ENCODE results near the gene MDH1B. TPM values are rescaled to one million over a fixed set of nuclear protein-coding genes. Genes with fewer than 3 reads are reported as not detected.
A peak's percentile ranks its signal among the peaks of the same experiment; 100 is the strongest.

The MDH1B gene
- total RNA-seq, 1 experiment from 2014 or later: 0.85 TPM

GRCh38 chr2:206774871-206775270 is 9.7 kb upstream of the MDH1B start:
- TF ChIP-seq REST (IDR thresholded peaks at IDR 0.05; ENCODE audit: insufficient read depth in 1 of 2, low read depth in 2 of 2, low read length in 1 of 2) (no peak), POLR2AphosphoS5 (IDR thresholded peaks at IDR 0.05; ENCODE audit: low read depth, low read length) (no peak), SIN3A (IDR thresholded peaks at IDR 0.05; ENCODE audit: borderline replicate concordance, insufficient read depth, low read depth, low read length) (no peak), CTCF (IDR thresholded peaks at IDR 0.05) (no peak), TCF7L2 (IDR thresholded peaks at IDR 0.05; ENCODE audit: low read depth, low read length) (no peak)
- ATAC-seq (no peak), DNase-seq (ENCODE audit: low read depth, low spot score) (no peak)
- POLR2A ChIA-PET: no interaction called here
- Histone ChIP-seq H3K4me3 (ENCODE audit: low read depth in 2 of 2, low read length in 2 of 2) (no peak overlapping the region), H3K4me1 (ENCODE audit: control insufficient read depth, insufficient read depth, low read length) (no peaks in the 10 kb centered on the region), H3K27ac (ENCODE audit: low read length) (no peak overlapping the region), H3K9me3 (ENCODE audit: control insufficient read depth, insufficient read depth, low read depth, low read length) (peaks cover 9% of the 10 kb centered on the region; the same call in 1 of the 2 replicates), H3K27me3 (ENCODE audit: control insufficient read depth, insufficient read depth, low read length) (no peaks in the 10 kb centered on the region), H3K36me3 (ENCODE audit: control insufficient read depth, insufficient read depth, low read length) (peaks cover 22% of the 10 kb centered on the region)
- no TSS peak for BruUV-seq (replicated peaks)
- intact Hi-C loops (cut with micrococcal nuclease; ENCODE audit: unreplicated experiment) (no loop called here), in situ Hi-C loops (cut with HindIII; ENCODE audit: low pct_unique_long_range_greater_than_20kb, low sequenced_read_pairs) (no loop called here)
- CTCF ChIA-PET: no interaction called here

- TF ChIP-seq CTCF (IDR thresholded peaks at IDR 0.05) (no peak), REST (IDR thresholded peaks at IDR 0.05; ENCODE audit: insufficient read depth in 1 of 2, low read depth in 2 of 2, low read length in 1 of 2) (no peak), TCF7L2 (IDR thresholded peaks at IDR 0.05; ENCODE audit: low read depth, low read length) (no peak), POLR2AphosphoS5 (IDR thresholded peaks at IDR 0.05; ENCODE audit: low read depth, low read length) (no peak), SIN3A (IDR thresholded peaks at IDR 0.05; ENCODE audit: borderline replicate concordance, insufficient read depth, low read depth, low read length) (no peak)
- CTCF ChIA-PET: interaction anchor here (0.7 kb wide), 1 partner anchor 68 kb away, joined by 7 read pairs; no protein-coding TSS in a partner anchor
- POLR2A ChIA-PET: interaction anchor here (0.5 to 0.7 kb wide), 2 partner anchors 47 to 763 kb away, joined by 6 to 17 read pairs; partner anchors contain the start of gene CREB1
- Histone ChIP-seq H3K4me3 (ENCODE audit: low read depth in 2 of 2, low read length in 2 of 2) (peak overlapping the region; percentile 71 to 99), H3K4me1 (ENCODE audit: control insufficient read depth, insufficient read depth, low read length) (peaks cover 4% of the 10 kb centered on the region), H3K27ac (ENCODE audit: low read length) (peak overlapping the region; percentile 96), H3K27me3 (ENCODE audit: control insufficient read depth, insufficient read depth, low read length) (peaks cover 10% of the 10 kb centered on the region), H3K9me3 (ENCODE audit: control insufficient read depth, insufficient read depth, low read depth, low read length) (no peaks in the 10 kb centered on the region), H3K36me3 (ENCODE audit: control insufficient read depth, insufficient read depth, low read length) (peaks cover 15% of the 10 kb centered on the region)
- in situ Hi-C loops (cut with HindIII; ENCODE audit: low pct_unique_long_range_greater_than_20kb, low sequenced_read_pairs) (no loop called here), intact Hi-C loops (cut with micrococcal nuclease; ENCODE audit: unreplicated experiment) (no loop called here)
- no TSS peak for BruUV-seq (replicated peaks)
- no peak for ATAC-seq
- DNase-seq (ENCODE audit: low read depth, low spot score): no peak
Observed at GRCh38 chr2:206766057-206766930, 1.2 kb upstream of the MDH1B start.
